ENCODE measurements around the gene NUDT1.

Gene NUDT1

GRCh38 chr7:2254429-2255144 lies 12.6 kb downstream of the NUDT1 start:
- Histone ChIP-seq H3K27me3 (ENCODE audit: control insufficient read depth in 5 of 5, insufficient read depth in 4 of 5, low read length in 5 of 5) (no peaks in the 10 kb centered on the region), H3K36me3 (ENCODE audit: control insufficient read depth in 5 of 5, insufficient read depth in 5 of 5, low read length in 5 of 5) (peaks cover 0 to 62% (median 53%) of the 10 kb centered on the region in 5 donors), H3K4me3 (ENCODE audit: low read depth in 1 of 5, low read length in 5 of 5) (no peak overlapping the region), H3K9ac (ENCODE audit: low read length in 5 of 5) (no peak overlapping the region), H3K4me1 (ENCODE audit: control insufficient read depth in 5 of 5, insufficient read depth in 5 of 5, low read length in 5 of 5) (peaks cover under 1 to 5% (median 2%) of the 10 kb centered on the region in 5 donors), H3K27ac (ENCODE audit: low read depth, low read length) (no peak overlapping the region), H3K9me3 (ENCODE audit: control insufficient read depth in 5 of 5, low read length in 5 of 5) (no peaks in the 10 kb centered on the region)

GRCh38 chr7:2255145-2256139 lies 13.4 kb downstream of the NUDT1 start:
- H3K27ac ChIP-seq (ENCODE audit: low read depth, low read length) = no peak overlapping the region
- H3K4me1 ChIP-seq (ENCODE audit: control insufficient read depth in 5 of 5, insufficient read depth in 5 of 5, low read length in 5 of 5) = no peaks in the 10 kb centered on the region
- H3K9me3 ChIP-seq (ENCODE audit: control insufficient read depth in 5 of 5, low read length in 5 of 5) = no peaks in the 10 kb centered on the region
- no peaks in the 10 kb centered on the region for H3K27me3 ChIP-seq (ENCODE audit: control insufficient read depth in 5 of 5, insufficient read depth in 4 of 5, low read length in 5 of 5)
- no peak overlapping the region for H3K4me3 ChIP-seq (ENCODE audit: low read depth in 1 of 5, low read length in 5 of 5)
- peaks cover 0 to 64% (median 55%) of the 10 kb centered on the region in 5 donors for H3K36me3 ChIP-seq (ENCODE audit: control insufficient read depth in 5 of 5, insufficient read depth in 5 of 5, low read length in 5 of 5)
- no peak overlapping the region for H3K9ac ChIP-seq (ENCODE audit: low read length in 5 of 5)

DNA sequence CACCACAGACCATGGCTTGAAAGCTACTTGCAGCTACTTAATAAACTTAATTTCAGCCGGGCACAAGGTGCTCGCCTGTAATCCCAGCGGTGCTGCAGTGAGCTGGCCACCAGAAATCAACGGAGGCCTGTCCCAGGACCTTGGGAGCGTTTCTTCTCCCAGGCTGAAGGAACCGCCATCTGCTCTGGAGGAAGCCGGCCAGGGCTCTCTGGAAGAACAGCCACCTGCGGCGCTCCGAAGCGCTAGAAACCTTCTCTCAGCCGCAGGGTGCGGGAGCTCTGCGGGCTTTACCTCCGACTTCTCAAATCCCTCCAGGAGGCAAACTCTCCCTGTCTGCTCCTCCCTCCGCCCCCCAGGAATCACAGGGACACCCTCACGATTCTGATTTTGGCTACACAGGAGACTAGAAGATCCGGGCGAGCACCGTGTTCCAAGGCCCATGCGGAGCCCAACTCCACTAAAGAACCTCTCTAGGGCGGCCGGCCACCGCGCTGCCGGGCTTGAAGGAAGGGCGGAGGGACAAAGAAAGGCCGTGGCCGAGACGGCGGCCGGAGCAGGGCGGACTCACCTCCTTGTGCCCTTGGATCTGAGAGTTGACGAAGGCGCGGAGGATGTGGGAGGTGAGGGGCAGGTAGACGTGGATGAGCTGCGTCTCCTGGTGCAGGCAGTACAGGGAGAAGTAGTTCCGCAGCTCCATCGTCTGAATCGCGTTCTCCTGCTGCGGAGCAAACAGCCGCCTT lies 14.4 kb downstream of the NUDT1 start:
- peaks cover 0 to 2% (median 0%) of the 10 kb centered on the region in 5 donors for H3K4me1 ChIP-seq (ENCODE audit: control insufficient read depth in 5 of 5, insufficient read depth in 5 of 5, low read length in 5 of 5)
- no peak overlapping the region for H3K9ac ChIP-seq (ENCODE audit: low read length in 5 of 5)
- H3K36me3 ChIP-seq (ENCODE audit: control insufficient read depth in 5 of 5, insufficient read depth in 5 of 5, low read length in 5 of 5) = peaks cover 0 to 64% (median 60%) of the 10 kb centered on the region in 5 donors
- H3K4me3 ChIP-seq (ENCODE audit: low read depth in 1 of 5, low read length in 5 of 5) = no peak overlapping the region
- no peak overlapping the region for H3K27ac ChIP-seq (ENCODE audit: low read depth, low read length)
- no peaks in the 10 kb centered on the region for H3K27me3 ChIP-seq (ENCODE audit: control insufficient read depth in 5 of 5, insufficient read depth in 4 of 5, low read length in 5 of 5)
- no peaks in the 10 kb centered on the region for H3K9me3 ChIP-seq (ENCODE audit: control insufficient read depth in 5 of 5, low read length in 5 of 5)

DNA sequence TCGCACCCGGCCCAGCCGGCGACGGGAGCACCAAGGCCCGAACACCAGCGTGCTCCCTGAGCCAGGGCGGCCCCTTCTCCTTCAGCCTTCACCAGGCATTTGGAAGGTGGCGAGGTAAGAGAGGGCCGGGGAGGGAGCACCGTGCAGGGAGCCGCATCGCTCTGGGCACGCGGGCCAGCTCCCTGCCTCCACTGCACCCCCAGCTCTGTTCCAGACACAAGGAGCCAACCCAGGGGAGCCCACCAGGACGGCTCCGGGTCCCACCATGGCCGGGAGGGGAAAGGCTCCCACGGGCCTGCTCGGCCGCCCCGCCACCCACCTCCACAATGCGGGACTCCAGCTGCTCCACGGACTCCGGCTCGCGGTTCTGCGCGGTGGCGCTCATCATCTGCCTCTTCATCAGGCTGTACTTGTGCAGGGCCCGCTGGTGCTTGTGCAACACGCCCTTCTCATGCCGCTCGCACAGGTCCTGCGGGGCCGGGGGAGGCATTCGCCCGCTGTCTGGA lies 15.1 kb downstream of the NUDT1 start:
- H3K9me3 ChIP-seq (ENCODE audit: control insufficient read depth in 5 of 5, low read length in 5 of 5) = no peaks in the 10 kb centered on the region
- peaks cover 0 to 4% (median 0%) of the 10 kb centered on the region in 5 donors for H3K4me1 ChIP-seq (ENCODE audit: control insufficient read depth in 5 of 5, insufficient read depth in 5 of 5, low read length in 5 of 5)
- no peaks in the 10 kb centered on the region for H3K27me3 ChIP-seq (ENCODE audit: control insufficient read depth in 5 of 5, insufficient read depth in 4 of 5, low read length in 5 of 5)
- peaks cover 0 to 69% (median 61%) of the 10 kb centered on the region in 5 donors for H3K36me3 ChIP-seq (ENCODE audit: control insufficient read depth in 5 of 5, insufficient read depth in 5 of 5, low read length in 5 of 5)
- H3K27ac ChIP-seq (ENCODE audit: low read depth, low read length) = no peak overlapping the region
- no peak overlapping the region for H3K9ac ChIP-seq (ENCODE audit: low read length in 5 of 5)
- no peak overlapping the region for H3K4me3 ChIP-seq (ENCODE audit: low read depth in 1 of 5, low read length in 5 of 5)

- Histone ChIP-seq H3K4me3 (ENCODE audit: low read depth in 1 of 5, low read length in 5 of 5) (no peak overlapping the region), H3K27ac (ENCODE audit: low read depth, low read length) (no peak overlapping the region), H3K9me3 (ENCODE audit: control insufficient read depth in 5 of 5, low read length in 5 of 5) (no peaks in the 10 kb centered on the region), H3K9ac (ENCODE audit: low read length in 5 of 5) (no peak overlapping the region), H3K27me3 (ENCODE audit: control insufficient read depth in 5 of 5, insufficient read depth in 4 of 5, low read length in 5 of 5) (no peaks in the 10 kb centered on the region), H3K36me3 (ENCODE audit: control insufficient read depth in 5 of 5, insufficient read depth in 5 of 5, low read length in 5 of 5) (peaks cover 0 to 73% (median 66%) of the 10 kb centered on the region in 5 donors), H3K4me1 (ENCODE audit: control insufficient read depth in 5 of 5, insufficient read depth in 5 of 5, low read length in 5 of 5) (peaks cover 0 to 4% (median 0%) of the 10 kb centered on the region in 5 donors)
These were observed 15.6 kb downstream of the NUDT1 start for GRCh38 chr7:2257651-2258050.

DNA sequence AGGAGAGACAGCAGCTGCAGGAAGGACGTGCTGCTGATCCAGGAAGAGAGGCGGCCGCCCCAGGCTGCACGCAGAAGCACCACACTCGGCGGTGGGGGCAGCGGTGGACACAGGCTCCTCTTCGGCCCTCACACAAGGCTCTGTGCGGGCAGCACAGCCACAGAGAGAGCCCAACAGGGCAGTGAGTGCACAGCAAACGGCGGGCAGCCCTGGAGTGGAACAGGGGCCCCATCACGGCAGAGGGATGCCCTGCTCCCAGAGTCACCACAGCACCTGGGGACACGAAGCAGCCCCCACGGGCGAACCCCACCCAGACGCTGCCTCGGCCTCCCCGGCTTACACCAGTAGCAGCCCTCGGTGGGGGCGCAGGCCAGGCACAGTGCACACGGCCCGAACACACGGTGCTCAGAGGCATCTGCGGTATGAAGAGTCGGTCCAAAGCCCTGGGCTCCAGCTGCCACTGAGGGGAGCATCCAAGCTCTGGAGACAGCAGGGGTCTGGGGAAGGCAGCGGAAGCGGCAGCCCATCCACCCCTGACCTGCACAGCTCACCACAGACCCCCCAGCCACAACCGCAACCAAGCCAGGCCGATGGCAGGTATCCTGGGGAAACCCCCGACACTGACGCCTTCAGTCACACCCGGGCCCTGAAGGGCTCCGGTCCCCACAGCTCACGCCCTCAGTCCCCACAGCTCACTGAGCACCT lies 16.8 kb downstream of the NUDT1 start:
- Histone ChIP-seq H3K4me3 (ENCODE audit: low read depth in 1 of 5, low read length in 5 of 5) (no peak overlapping the region), H3K9ac (ENCODE audit: low read length in 5 of 5) (no peak overlapping the region), H3K36me3 (ENCODE audit: control insufficient read depth in 5 of 5, insufficient read depth in 5 of 5, low read length in 5 of 5) (peaks cover 0 to 74% (median 65%) of the 10 kb centered on the region in 5 donors), H3K27me3 (ENCODE audit: control insufficient read depth in 5 of 5, insufficient read depth in 4 of 5, low read length in 5 of 5) (no peaks in the 10 kb centered on the region), H3K4me1 (ENCODE audit: control insufficient read depth in 5 of 5, insufficient read depth in 5 of 5, low read length in 5 of 5) (peaks cover 0 to 4% (median 0%) of the 10 kb centered on the region in 5 donors), H3K9me3 (ENCODE audit: control insufficient read depth in 5 of 5, low read length in 5 of 5) (no peaks in the 10 kb centered on the region), H3K27ac (ENCODE audit: low read depth, low read length) (no peak overlapping the region)

GRCh38 chr7:2259480-2259879 lies 17.5 kb downstream of the NUDT1 start:
- Histone ChIP-seq H3K9ac (ENCODE audit: low read length in 5 of 5) (no peak overlapping the region), H3K4me1 (ENCODE audit: control insufficient read depth in 5 of 5, insufficient read depth in 5 of 5, low read length in 5 of 5) (peaks cover 0 to 4% (median 0%) of the 10 kb centered on the region in 5 donors), H3K9me3 (ENCODE audit: control insufficient read depth in 5 of 5, low read length in 5 of 5) (no peaks in the 10 kb centered on the region), H3K4me3 (ENCODE audit: low read depth in 1 of 5, low read length in 5 of 5) (no peak overlapping the region), H3K27ac (ENCODE audit: low read depth, low read length) (no peak overlapping the region), H3K27me3 (ENCODE audit: control insufficient read depth in 5 of 5, insufficient read depth in 4 of 5, low read length in 5 of 5) (no peaks in the 10 kb centered on the region), H3K36me3 (ENCODE audit: control insufficient read depth in 5 of 5, insufficient read depth in 5 of 5, low read length in 5 of 5) (peaks cover 0 to 74% (median 62%) of the 10 kb centered on the region in 5 donors)

GRCh38 chr7:2260820-2261219 lies 18.8 kb downstream of the NUDT1 start:
- Histone ChIP-seq H3K27me3 (ENCODE audit: control insufficient read depth in 5 of 5, insufficient read depth in 4 of 5, low read length in 5 of 5) (no peaks in the 10 kb centered on the region), H3K27ac (ENCODE audit: low read depth, low read length) (no peak overlapping the region), H3K4me3 (ENCODE audit: low read depth in 1 of 5, low read length in 5 of 5) (no peak overlapping the region), H3K9me3 (ENCODE audit: control insufficient read depth in 5 of 5, low read length in 5 of 5) (no peaks in the 10 kb centered on the region), H3K4me1 (ENCODE audit: control insufficient read depth in 5 of 5, insufficient read depth in 5 of 5, low read length in 5 of 5) (peaks cover 0 to 4% (median 0%) of the 10 kb centered on the region in 5 donors), H3K36me3 (ENCODE audit: control insufficient read depth in 5 of 5, insufficient read depth in 5 of 5, low read length in 5 of 5) (peaks cover 0 to 61% (median 52%) of the 10 kb centered on the region in 5 donors), H3K9ac (ENCODE audit: low read length in 5 of 5) (no peak overlapping the region)

- Histone ChIP-seq H3K4me3 (ENCODE audit: low read depth in 1 of 5, low read length in 5 of 5) (no peak overlapping the region), H3K27ac (ENCODE audit: low read depth, low read length) (no peak overlapping the region), H3K9me3 (ENCODE audit: control insufficient read depth in 5 of 5, low read length in 5 of 5) (no peaks in the 10 kb centered on the region), H3K9ac (ENCODE audit: low read length in 5 of 5) (peak overlapping the region in 1 of 5 donors; percentile 30), H3K36me3 (ENCODE audit: control insufficient read depth in 5 of 5, insufficient read depth in 5 of 5, low read length in 5 of 5) (peaks cover 0 to 53% (median 44%) of the 10 kb centered on the region in 5 donors), H3K4me1 (ENCODE audit: control insufficient read depth in 5 of 5, insufficient read depth in 5 of 5, low read length in 5 of 5) (peaks cover 0 to 4% (median 0%) of the 10 kb centered on the region in 5 donors), H3K27me3 (ENCODE audit: control insufficient read depth in 5 of 5, insufficient read depth in 4 of 5, low read length in 5 of 5) (no peaks in the 10 kb centered on the region)
These were observed 19.6 kb downstream of the NUDT1 start for GRCh38 chr7:2261611-2262010.
